Fibroblast of lung (primary cell): ENCODE results near the gene VWA5B1.

ENCODE experiments used
- CTCF ChIP-seq, 2 donors: IDR thresholded peaks in 1 of 2; conservative IDR thresholded peaks in 1 of 2; 1 replicate in 1 of 2; 2 replicates in 1 of 2; pipeline ENCODE4 v1.5.1; 2011 to 2012; ENCODE audit warnings: low read length in 2 of 2, control low read depth in 1 of 2, inconsistent platforms in 1 of 2, low read depth in 1 of 2, mild to moderate bottlenecking in 1 of 2
- EZH2 ChIP-seq: IDR thresholded peaks from 2 replicates; pipeline ENCODE4 v1.5.1; 2012; ENCODE audit warnings: low read length, control low read depth, mild to moderate bottlenecking; ENCODE audit errors: missing control alignments

GRCh38 chr1:20307026-20307425, 16.4 kb downstream of the VWA5B1 start:
- no peak for TF ChIP-seq CTCF (conservative IDR thresholded peaks at IDR 0.05 in 1 of 2, IDR thresholded peaks at IDR 0.05 in 1 of 2; ENCODE audit: low read depth in 1 of 2, low read length in 2 of 2)
- no peak for TF ChIP-seq EZH2
